SK-N-SH treated with all-trans-retinoic acid at 6 μM for 48 hours (cell line): ENCODE results near the gene NR1H4.
"Not testable (repeated sequence)": the region's sequence is repeated elsewhere in the genome, so short reads cannot be mapped to it uniquely, and the experiment has no call there.

Experiments used
- ATAC-seq: fragments of 200-7000 bp; cut with Tn5 transposase; 3 replicates; pipeline ENCODE4 v1.9.1; 2020; ENCODE audit warnings: mild to moderate bottlenecking, moderate library complexity
- ARNTL ChIP-seq: fragments of 450-650 bp; formaldehyde crosslinking; IDR thresholded peaks from 2 replicates; pipeline ENCODE4 v1.5.0; 2020; ENCODE audit warnings: low read depth, mild to moderate bottlenecking, moderate library complexity, borderline replicate concordance
- BACH2 ChIP-seq: fragments of 250-450 bp; sonication (Bioruptor Pico); IDR thresholded peaks from 2 replicates; pipeline ENCODE4 v1.9.0; 2021; ENCODE audit warnings: mild to moderate bottlenecking, borderline replicate concordance
- CREB5 ChIP-seq: fragments of 250-450 bp; sonication (Bioruptor Pico); IDR thresholded peaks from 2 replicates; pipeline ENCODE4 v1.5.1; 2020; ENCODE audit warnings: low read depth, mild to moderate bottlenecking, moderate library complexity
- CSDC2 ChIP-seq: fragments of 250-450 bp; sonication (Bioruptor Pico); IDR thresholded peaks from 2 replicates; pipeline ENCODE4 v1.5.0; 2020; ENCODE audit warnings: mild to moderate bottlenecking, moderate library complexity
- CSRNP3 ChIP-seq: fragments of 250-450 bp; sonication (Bioruptor Pico); IDR thresholded peaks from 2 replicates; pipeline ENCODE4 v1.5.1; 2021; ENCODE audit warnings: mild to moderate bottlenecking, moderate library complexity
- PATZ1 ChIP-seq: fragments of 250-450 bp; sonication (Bioruptor Pico); IDR thresholded peaks from 2 replicates; pipeline ENCODE4 v1.8.0; 2020; ENCODE audit warnings: mild to moderate bottlenecking, moderate library complexity, borderline replicate concordance
- POU6F1 ChIP-seq: fragments of 250-450 bp; sonication (Bioruptor Pico); IDR thresholded peaks from 2 replicates; pipeline ENCODE4 v1.8.0; 2021; ENCODE audit warnings: low read depth, mild to moderate bottlenecking, moderate library complexity, borderline replicate concordance
- PPARA ChIP-seq: fragments of 250-450 bp; sonication (Bioruptor Pico); IDR thresholded peaks from 2 replicates; pipeline ENCODE4 v1.5.0; 2020; ENCODE audit warnings: mild to moderate bottlenecking, borderline replicate concordance
- SNAI2 ChIP-seq: fragments of 250-450 bp; sonication (Bioruptor Pico); IDR thresholded peaks from 2 replicates; pipeline ENCODE4 v1.5.0; 2020; ENCODE audit warnings: mild to moderate bottlenecking, moderate library complexity
- TCF4 ChIP-seq: fragments of 250-450 bp; sonication (Bioruptor Pico); IDR thresholded peaks from 2 replicates; pipeline ENCODE4 v1.8.0; 2021; ENCODE audit warnings: mild to moderate bottlenecking, moderate library complexity, borderline replicate concordance
- TOX ChIP-seq: fragments of 250-450 bp; sonication (Bioruptor Pico); IDR thresholded peaks from 2 replicates; pipeline ENCODE4 v1.8.0; 2021; ENCODE audit warnings: mild to moderate bottlenecking, moderate library complexity, borderline replicate concordance
- TSHZ2 ChIP-seq: fragments of 250-450 bp; sonication (Bioruptor Pico); IDR thresholded peaks from 2 replicates; pipeline ENCODE4 v1.5.0; 2020; ENCODE audit warnings: mild to moderate bottlenecking, moderate library complexity
- ZC3H10 ChIP-seq: fragments of 250-450 bp; sonication (Bioruptor Pico); IDR thresholded peaks from 2 replicates; pipeline ENCODE4 v1.5.1; 2021; ENCODE audit warnings: mild to moderate bottlenecking, moderate library complexity
- ZFP3 ChIP-seq: fragments of 250-450 bp; sonication (Bioruptor Pico); IDR thresholded peaks from 2 replicates; pipeline ENCODE4 v1.5.0; 2020; ENCODE audit warnings: mild to moderate bottlenecking, moderate library complexity
- ZFP30 ChIP-seq: fragments of 450-650 bp; formaldehyde crosslinking; IDR thresholded peaks from 2 replicates; pipeline ENCODE4 v1.5.0; 2022; ENCODE audit warnings: mild to moderate bottlenecking, moderate library complexity
- ZNF565 ChIP-seq: fragments of 450-650 bp; formaldehyde crosslinking; conservative IDR thresholded peaks from 2 replicates; pipeline ENCODE4 v1.5.0; 2020; ENCODE audit warnings: low read depth, mild to moderate bottlenecking, moderate library complexity
- ZNF70 ChIP-seq: fragments of 450-650 bp; formaldehyde crosslinking; IDR thresholded peaks from 2 replicates; pipeline ENCODE4 v1.5.0; 2020; ENCODE audit warnings: mild to moderate bottlenecking, moderate library complexity
- ZNF8 ChIP-seq: fragments of 450-650 bp; formaldehyde crosslinking; IDR thresholded peaks from 2 replicates; pipeline ENCODE4 v1.5.0; 2020; ENCODE audit warnings: mild to moderate bottlenecking, moderate library complexity

The NR1H4 gene

GRCh38 chr12:100593490-100593889, 119.8 kb downstream of the NR1H4 start (continued):
- TF ChIP-seq POU6F1 (CRISPR knock-in tag), result no peak
- TF ChIP-seq PATZ1 (CRISPR knock-in tag), result no peak
- TF ChIP-seq CSDC2 (CRISPR knock-in tag), result no peak
- no peak for TF ChIP-seq ZFP30
- no peak for TF ChIP-seq ZFP3 (CRISPR knock-in tag)
- no peak for TF ChIP-seq ZNF8 (CRISPR knock-in tag)
- TF ChIP-seq TCF4, result no peak
- no peak for TF ChIP-seq BACH2 (CRISPR knock-in tag)
- TF ChIP-seq ARNTL (CRISPR knock-in tag), result no peak

DNA sequence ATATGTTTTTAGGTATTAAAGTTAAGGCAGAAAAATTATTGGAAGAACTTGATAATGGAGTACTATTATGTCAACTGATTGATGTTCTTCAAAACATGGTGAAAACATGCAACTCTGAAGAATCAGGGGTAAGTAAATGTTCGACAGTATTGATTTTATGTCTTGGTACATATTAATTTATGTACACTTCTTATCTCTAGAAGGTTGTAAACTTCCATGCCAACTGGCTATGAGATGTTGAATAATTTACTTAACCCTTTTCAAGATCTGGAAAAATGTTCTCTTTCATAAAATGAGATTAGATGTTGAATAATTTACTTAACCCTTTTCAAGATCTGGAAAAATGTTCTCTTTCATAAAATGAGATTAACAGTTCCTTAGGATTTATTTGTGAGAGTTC, 128.0 kb downstream of the NR1H4 start:
- no peak for TF ChIP-seq CREB5
- no peak for TF ChIP-seq POU6F1 (CRISPR knock-in tag)
- TF ChIP-seq ZNF565 (CRISPR knock-in tag), result no peak
- TF ChIP-seq ZFP3 (CRISPR knock-in tag), result no peak
- TF ChIP-seq ZC3H10, result no peak
- TF ChIP-seq PPARA (CRISPR knock-in tag), result no peak
- TF ChIP-seq TSHZ2, result no peak
- no peak for TF ChIP-seq BACH2 (CRISPR knock-in tag)
- TF ChIP-seq CSDC2 (CRISPR knock-in tag), result no peak
- TF ChIP-seq ZNF70 (CRISPR knock-in tag), result no peak
- TF ChIP-seq SNAI2 (CRISPR knock-in tag), result no peak
- TF ChIP-seq CSRNP3 (CRISPR knock-in tag), result no peak

GRCh38 chr12:100602997-100603396, 129.3 kb downstream of the NR1H4 start:
- ATAC-seq, result not testable (repeated sequence)

More for the DNA sequence above, 128.0 kb downstream of the NR1H4 start:
- ATAC-seq, result no peak

- TF ChIP-seq ZFP3 (CRISPR knock-in tag) (no peak), TSHZ2 (no peak), TOX (CRISPR knock-in tag) (no peak)
- no peak for ATAC-seq
Measured at GRCh38 chr12:100608776-100609175, 135.1 kb downstream of the NR1H4 start.
